Glomerular visceral epithelial cell (primary cell): ENCODE measurements around the gene SATB2.
A peak's percentile ranks its signal among the peaks of the same experiment; 100 is the strongest.

Experiments used
- DNase-seq: peaks from one replicate; pipeline ENCODE4 v3.0.0-alpha.2; 2016; ENCODE audit errors: extremely low spot score

The SATB2 gene

DNA sequence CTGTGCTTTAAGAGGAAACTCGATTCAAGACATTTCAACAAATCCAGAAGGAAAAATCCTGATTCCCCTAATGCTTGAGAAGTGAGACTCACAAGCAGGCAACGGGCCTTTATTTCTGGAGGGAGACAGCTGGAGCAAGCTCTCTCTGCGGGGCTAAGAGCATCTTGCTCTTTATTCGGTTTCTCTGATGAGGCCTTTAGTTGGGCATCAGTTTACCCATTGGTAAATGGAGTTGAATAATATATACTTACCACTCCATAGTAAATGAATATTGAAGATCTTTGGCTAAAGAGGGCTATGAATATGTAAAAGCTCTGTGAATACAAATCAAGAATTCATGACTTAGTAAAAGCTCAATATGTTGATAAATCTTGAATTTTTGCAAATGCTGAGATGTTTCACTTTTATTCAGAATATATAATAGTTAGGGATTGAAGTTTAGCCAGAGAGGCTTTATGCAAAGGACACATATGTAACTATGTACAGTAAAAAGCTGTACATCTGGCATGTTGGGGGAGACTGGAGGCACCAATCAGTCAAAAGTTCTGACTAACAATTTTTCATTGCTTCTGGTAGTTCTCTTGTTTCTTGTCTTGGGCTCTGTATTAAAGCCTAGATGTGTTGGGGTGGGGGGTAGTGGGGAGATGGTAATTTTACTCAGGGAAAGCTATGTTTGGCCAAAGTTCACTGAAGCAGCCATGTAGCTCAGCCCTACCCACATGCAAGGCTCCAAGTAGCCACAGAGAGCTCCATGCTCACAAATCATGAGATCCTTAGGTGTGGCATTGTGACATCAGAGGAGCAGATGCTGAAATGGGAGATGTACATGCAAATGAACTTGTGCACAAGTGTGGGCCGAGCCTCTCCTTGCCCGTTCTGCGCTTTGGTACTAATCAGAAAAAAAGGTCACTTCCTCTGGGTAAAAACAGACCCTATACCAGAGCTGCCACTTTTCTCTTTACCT is 200.2 kb downstream of the SATB2 start:
- no peak for DNase-seq

- peak; percentile 33 for DNase-seq
Measured at GRCh38 chr2:199230091-199230490, 227.6 kb downstream of the SATB2 start.

- peak; percentile 97 for DNase-seq
Measured at GRCh38 chr2:199228887-199229819, 228.6 kb downstream of the SATB2 start.

GRCh38 chr2:199223791-199224190 is 233.9 kb downstream of the SATB2 start:
- DNase-seq, result peak; percentile 48

- no peak for DNase-seq
Measured at GRCh38 chr2:199220920-199221319, 236.8 kb downstream of the SATB2 start.

DNA sequence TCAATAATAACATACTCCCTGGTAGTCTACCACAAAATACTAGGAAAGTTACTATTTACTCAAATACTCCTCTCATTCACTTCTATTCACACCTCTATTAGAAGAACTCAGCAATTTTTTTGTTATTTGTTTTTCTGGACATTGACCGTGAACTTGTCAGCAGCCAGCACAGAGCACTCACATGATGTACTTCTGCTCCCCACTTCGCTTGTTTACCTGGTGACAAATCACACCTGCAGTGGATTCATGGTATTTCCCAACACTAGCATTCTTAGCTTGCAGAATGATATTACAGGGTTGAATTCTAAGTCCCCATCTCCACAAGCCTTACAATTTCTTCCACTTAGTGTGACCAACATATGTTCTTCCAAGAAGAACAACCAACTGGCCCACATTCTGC is 238.2 kb downstream of the SATB2 start:
- no peak for DNase-seq
